Stimulated activated CD4-positive, alpha-beta T cell treated with anti-CD3 and anti-CD28 coated beads, Interleukin-1b, Interleukin-23, amount 100 ng/mL, for 24 hours (primary cell): ENCODE measurements around the gene MRPS27.
"Not testable (repeated sequence)": the region's sequence is repeated elsewhere in the genome, so short reads cannot be mapped to it uniquely, and the experiment has no call there.

Experiments used
- DNase-seq, 4 experiments: peaks; one replicate each; pipeline ENCODE4 v3.0.0-alpha.2; 2020; ENCODE audit warnings: low read depth in 4 of 4, low spot score in 1 of 4

Gene MRPS27

DNA sequence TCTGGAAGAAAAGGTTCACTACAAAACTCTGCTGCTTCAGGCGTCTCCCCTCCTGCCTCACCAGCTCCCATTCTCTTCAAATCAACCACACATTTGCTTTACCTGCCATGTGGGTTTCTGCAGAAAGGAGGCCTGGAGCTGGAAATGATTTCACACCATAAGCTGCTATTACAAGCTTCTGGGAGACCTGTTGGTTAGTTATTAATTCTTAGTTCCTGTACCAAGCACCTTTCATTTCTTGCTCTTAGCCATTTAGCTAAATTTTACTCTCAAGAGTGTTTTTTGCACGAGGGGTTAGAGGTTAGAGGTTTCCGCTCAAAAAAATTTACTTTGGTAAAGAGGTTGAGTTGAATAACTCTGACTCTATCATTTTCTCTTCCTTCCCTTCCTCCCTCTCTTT is 142.5 kb downstream of the MRPS27 start:
- no peak for DNase-seq

DNA sequence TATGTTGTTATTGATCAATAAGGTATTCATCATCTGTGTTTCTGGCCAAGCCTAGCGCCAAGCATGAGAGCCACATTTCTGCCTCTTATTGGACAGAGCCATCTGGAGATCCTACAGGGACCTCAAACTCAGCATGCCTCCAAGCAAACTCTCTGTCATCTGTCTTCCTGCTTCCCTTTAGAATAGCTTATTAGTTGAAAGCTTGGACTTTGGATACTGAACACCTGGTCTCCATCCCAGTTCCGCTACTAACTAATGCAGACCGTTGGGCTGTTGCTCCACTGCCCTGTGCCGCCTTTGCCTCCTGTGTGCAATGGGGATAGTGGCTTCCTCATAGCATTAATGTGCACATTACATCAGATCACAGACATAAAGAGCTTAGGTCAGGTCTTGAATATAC is 147.3 kb downstream of the MRPS27 start:
- DNase-seq: no peak

DNA sequence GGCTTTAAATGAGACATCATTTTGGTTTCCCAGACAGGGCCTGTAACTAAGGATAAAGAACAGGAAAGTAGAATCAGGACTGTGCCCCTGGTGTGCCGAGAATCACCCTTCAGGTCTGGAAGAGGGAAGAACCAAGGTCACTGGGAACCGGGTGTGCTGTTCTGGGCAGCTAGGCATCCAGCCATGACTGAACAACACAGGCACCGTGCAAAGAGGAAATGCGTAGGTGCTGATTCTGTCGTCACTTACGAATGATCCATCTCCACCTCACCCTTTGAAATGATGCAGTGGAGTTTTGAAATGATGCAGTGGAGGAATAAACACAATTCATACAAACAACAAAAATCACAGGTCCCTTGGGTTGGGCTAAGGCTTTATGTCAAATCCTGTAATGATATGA is 148.4 kb downstream of the MRPS27 start:
- DNase-seq: peak in 1 of 4 experiments; percentile 7

DNA sequence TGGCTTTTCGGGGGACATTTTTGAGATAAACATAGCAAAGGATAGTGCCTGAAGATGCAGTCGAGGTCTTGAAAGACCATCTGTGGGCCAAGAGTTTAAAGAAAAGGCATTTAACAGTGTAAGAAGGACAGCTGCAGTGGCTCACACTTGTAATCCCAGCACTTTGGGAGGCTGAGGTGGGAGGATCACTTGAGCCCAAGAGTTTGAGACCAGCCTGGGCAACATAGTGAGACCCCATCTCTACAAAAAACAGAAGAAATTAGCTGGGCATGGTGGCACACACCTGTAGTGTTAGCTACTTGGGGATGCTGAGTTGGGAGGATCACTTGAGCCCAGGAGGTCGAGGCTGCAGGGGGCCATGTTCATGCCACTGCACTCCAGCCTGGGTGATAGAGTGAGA is 148.9 kb downstream of the MRPS27 start:
- DNase-seq: not testable (repeated sequence)

- no peak for DNase-seq
Measured at GRCh38 chr5:72170101-72170500, 149.9 kb downstream of the MRPS27 start.
